ENCODE results near the gene GPR158. TPM values are rescaled to one million over a fixed set of nuclear protein-coding genes. Genes with fewer than 3 reads are reported as not detected.

GPR158 gene
- total and polyA plus RNA-seq, 9 of the 15 experiments (the other 6 are each of a cell fraction or from before 2014, with no cell fraction given), result 4.0 to 7.6 (median 5.0) TPM

DNA sequence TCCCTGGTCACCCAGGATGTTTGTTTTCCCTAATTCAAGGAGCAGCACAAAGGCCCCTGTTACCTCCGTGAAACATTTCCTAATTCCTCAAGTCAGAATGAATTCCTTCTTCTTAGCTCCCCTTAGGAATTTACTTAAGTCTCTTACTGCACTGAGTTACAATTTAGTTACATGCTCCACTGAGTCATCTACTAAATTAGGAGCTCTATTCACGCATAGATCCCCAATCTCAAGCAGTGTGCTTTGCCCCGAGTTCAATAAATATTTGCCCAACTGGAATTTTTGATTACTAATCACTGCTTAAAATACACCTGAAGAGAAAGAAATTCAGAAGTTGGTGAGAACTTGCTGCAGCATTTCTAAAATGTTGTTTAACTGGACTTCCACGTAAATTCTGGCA, 429.8 kb downstream of the GPR158 start:
- H3K9ac ChIP-seq (ENCODE audit: insufficient read depth in 1 of 2, low read depth in 2 of 2, low read length in 2 of 2), result no peak overlapping the region
- intact Hi-C loops (cut with micrococcal nuclease), result no loop called here
- H3K79me2 ChIP-seq (ENCODE audit: control insufficient read depth, insufficient read depth, low read length), result no peaks in the 10 kb centered on the region
- no peak for DNase-seq (ENCODE audit: extremely low read depth in 1 of 4, low spot score in 3 of 4)
- in situ Hi-C loops (cut with MboI), result no loop called here
- BruUV-seq (replicated peaks), result no TSS peak
- H3K4me3 ChIP-seq, result no peak overlapping the region
- no peaks in the 10 kb centered on the region for H4K20me1 ChIP-seq (replicated peaks; ENCODE audit: control insufficient read depth, insufficient read depth, low read length)
- no peak overlapping the region for H2AFZ ChIP-seq (ENCODE audit: low read depth, low read length)
- TF ChIP-seq NEUROD1 (IDR thresholded peaks at IDR 0.05; ENCODE audit: borderline replicate concordance, low read depth, low read length, partially characterized antibody) (no peak), SNRNP70 (optimal IDR thresholded peaks at IDR 0.05; ENCODE audit: low read depth, low read length) (no peak), GTF2F1 (IDR thresholded peaks at IDR 0.05; ENCODE audit: low read depth, low read length) (no peak), ZNF133 (CRISPR knock-in tag; IDR thresholded peaks at IDR 0.05) (no peak), ZNF699 (CRISPR knock-in tag; IDR thresholded peaks at IDR 0.05; ENCODE audit: insufficient replicate concordance) (no peak), TGIF2 (CRISPR knock-in tag; IDR thresholded peaks at IDR 0.05) (no peak), ZNF174 (CRISPR knock-in tag; IDR thresholded peaks at IDR 0.05) (no peak), CCAR2 (IDR thresholded peaks at IDR 0.05; ENCODE audit: low read depth, low read length) (no peak)
- TF ChIP-seq, protein P1, sequence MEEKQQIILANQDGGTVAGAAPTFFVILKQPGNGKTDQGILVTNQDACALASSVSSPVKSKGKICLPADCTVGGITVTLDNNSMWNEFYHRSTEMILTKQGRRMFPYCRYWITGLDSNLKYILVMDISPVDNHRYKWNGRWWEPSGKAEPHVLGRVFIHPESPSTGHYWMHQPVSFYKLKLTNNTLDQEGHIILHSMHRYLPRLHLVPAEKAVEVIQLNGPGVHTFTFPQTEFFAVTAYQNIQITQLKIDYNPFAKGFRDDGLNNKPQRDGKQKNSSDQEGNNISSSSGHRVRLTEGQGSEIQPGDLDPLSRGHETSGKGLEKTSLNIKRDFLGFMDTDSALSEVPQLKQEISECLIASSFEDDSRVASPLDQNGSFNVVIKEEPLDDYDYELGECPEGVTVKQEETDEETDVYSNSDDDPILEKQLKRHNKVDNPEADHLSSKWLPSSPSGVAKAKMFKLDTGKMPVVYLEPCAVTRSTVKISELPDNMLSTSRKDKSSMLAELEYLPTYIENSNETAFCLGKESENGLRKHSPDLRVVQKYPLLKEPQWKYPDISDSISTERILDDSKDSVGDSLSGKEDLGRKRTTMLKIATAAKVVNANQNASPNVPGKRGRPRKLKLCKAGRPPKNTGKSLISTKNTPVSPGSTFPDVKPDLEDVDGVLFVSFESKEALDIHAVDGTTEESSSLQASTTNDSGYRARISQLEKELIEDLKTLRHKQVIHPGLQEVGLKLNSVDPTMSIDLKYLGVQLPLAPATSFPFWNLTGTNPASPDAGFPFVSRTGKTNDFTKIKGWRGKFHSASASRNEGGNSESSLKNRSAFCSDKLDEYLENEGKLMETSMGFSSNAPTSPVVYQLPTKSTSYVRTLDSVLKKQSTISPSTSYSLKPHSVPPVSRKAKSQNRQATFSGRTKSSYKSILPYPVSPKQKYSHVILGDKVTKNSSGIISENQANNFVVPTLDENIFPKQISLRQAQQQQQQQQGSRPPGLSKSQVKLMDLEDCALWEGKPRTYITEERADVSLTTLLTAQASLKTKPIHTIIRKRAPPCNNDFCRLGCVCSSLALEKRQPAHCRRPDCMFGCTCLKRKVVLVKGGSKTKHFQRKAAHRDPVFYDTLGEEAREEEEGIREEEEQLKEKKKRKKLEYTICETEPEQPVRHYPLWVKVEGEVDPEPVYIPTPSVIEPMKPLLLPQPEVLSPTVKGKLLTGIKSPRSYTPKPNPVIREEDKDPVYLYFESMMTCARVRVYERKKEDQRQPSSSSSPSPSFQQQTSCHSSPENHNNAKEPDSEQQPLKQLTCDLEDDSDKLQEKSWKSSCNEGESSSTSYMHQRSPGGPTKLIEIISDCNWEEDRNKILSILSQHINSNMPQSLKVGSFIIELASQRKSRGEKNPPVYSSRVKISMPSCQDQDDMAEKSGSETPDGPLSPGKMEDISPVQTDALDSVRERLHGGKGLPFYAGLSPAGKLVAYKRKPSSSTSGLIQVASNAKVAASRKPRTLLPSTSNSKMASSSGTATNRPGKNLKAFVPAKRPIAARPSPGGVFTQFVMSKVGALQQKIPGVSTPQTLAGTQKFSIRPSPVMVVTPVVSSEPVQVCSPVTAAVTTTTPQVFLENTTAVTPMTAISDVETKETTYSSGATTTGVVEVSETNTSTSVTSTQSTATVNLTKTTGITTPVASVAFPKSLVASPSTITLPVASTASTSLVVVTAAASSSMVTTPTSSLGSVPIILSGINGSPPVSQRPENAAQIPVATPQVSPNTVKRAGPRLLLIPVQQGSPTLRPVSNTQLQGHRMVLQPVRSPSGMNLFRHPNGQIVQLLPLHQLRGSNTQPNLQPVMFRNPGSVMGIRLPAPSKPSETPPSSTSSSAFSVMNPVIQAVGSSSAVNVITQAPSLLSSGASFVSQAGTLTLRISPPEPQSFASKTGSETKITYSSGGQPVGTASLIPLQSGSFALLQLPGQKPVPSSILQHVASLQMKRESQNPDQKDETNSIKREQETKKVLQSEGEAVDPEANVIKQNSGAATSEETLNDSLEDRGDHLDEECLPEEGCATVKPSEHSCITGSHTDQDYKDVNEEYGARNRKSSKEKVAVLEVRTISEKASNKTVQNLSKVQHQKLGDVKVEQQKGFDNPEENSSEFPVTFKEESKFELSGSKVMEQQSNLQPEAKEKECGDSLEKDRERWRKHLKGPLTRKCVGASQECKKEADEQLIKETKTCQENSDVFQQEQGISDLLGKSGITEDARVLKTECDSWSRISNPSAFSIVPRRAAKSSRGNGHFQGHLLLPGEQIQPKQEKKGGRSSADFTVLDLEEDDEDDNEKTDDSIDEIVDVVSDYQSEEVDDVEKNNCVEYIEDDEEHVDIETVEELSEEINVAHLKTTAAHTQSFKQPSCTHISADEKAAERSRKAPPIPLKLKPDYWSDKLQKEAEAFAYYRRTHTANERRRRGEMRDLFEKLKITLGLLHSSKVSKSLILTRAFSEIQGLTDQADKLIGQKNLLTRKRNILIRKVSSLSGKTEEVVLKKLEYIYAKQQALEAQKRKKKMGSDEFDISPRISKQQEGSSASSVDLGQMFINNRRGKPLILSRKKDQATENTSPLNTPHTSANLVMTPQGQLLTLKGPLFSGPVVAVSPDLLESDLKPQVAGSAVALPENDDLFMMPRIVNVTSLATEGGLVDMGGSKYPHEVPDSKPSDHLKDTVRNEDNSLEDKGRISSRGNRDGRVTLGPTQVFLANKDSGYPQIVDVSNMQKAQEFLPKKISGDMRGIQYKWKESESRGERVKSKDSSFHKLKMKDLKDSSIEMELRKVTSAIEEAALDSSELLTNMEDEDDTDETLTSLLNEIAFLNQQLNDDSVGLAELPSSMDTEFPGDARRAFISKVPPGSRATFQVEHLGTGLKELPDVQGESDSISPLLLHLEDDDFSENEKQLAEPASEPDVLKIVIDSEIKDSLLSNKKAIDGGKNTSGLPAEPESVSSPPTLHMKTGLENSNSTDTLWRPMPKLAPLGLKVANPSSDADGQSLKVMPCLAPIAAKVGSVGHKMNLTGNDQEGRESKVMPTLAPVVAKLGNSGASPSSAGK (IDR thresholded peaks at IDR 0.05), result no peak
- TF ChIP-seq, protein P2, sequence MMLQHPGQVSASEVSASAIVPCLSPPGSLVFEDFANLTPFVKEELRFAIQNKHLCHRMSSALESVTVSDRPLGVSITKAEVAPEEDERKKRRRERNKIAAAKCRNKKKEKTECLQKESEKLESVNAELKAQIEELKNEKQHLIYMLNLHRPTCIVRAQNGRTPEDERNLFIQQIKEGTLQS (IDR thresholded peaks at IDR 0.05), result no peak
- TF ChIP-seq, protein P2 (CRISPR knock-in tag; conservative IDR thresholded peaks at IDR 0.05), result no peak
- ATAC-seq, result no peak
- FAIRE-seq, result peak; percentile 6
- H3K27ac ChIP-seq (ENCODE audit: extremely low read depth, low read depth, low read length), result no peak overlapping the region
- H3K27me3 ChIP-seq (ENCODE audit: control insufficient read depth in 2 of 2, insufficient read depth in 2 of 2, low read length in 2 of 2), result no peaks in the 10 kb centered on the region; a peak in 2 of 5 replicates
- H3K9me1 ChIP-seq (ENCODE audit: control insufficient read depth, insufficient read depth, low read length), result no peaks in the 10 kb centered on the region
- no peak overlapping the region for H3K4me2 ChIP-seq (ENCODE audit: insufficient read depth, low read length)
- CTCF ChIA-PET (ENCODE audit: low intra/inter-chr PET ratio), result no interaction called here
- H3K36me3 ChIP-seq (ENCODE audit: control insufficient read depth, insufficient read depth, low read length), result no peaks in the 10 kb centered on the region
- no peaks in the 10 kb centered on the region for H3K9me3 ChIP-seq (replicated peaks; ENCODE audit: control insufficient read depth, insufficient read depth, low read depth, low read length)
- POLR2A ChIA-PET, result interaction anchor here (1.1 kb wide), 1 partner anchor 15 kb away, joined by 3 read pairs; no protein-coding TSS in a partner anchor
- 4% methylated on average over 4 of the region's 4 CpGs for WGBS (ENCODE audit: insufficient coverage, low coverage, missing lambda C conversion rate)
- H3K4me1 ChIP-seq (replicated peaks in 1 of 2; ENCODE audit: control insufficient read depth in 2 of 2, insufficient read depth in 2 of 2, low read length in 2 of 2), result no peaks in the 10 kb centered on the region
